Stimulated activated CD4-positive, alpha-beta T cell treated with anti-CD3 and anti-CD28 coated beads, Interleukin-4, amount 100 ng/mL, for 4 hours (primary cell): ENCODE data around the gene SCLT1.

Experiments
- DNase-seq, 2 experiments: peaks; one replicate each; pipeline ENCODE4 v3.0.0-alpha.2; 2020

SCLT1 gene

DNA sequence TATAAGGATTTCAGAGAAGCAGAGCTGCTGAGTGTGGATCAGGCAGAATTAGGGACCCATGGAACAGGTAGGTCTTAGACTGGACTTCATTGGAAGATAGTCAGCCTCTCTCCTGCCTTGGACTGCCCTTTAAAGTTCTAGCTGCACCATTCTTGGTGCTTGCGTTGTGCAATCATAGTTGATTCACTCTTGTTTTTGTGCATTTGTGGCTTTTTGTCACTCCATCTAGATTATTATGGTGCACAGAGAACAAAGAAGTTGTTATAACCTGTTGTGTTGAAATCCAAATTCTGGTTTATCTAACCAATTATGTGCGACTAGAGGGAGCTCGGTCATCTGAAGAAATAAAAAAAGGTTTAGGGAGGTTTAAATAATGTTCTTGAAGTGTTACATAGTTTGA is 224.6 kb downstream of the SCLT1 start:
- no peak for DNase-seq

DNA sequence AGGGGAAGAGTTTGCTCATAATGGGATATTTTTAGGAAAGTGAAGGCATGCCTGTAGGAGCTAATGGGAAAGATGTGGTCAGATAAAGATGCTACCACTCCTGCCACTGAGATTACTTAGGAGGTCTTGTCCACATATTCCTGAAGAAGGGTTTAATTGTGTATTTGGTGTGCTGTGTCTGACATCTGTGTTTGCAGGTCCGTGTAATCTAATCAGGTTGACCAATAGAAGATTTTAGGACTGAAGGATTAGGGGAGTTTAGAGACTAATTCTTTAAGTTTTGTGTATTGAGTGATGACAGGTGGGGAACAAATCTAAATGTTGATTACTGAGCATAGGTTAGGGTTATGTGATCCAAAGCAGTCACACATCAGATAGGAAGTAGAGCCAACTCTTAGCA is 226.6 kb downstream of the SCLT1 start:
- DNase-seq: no peak

DNA sequence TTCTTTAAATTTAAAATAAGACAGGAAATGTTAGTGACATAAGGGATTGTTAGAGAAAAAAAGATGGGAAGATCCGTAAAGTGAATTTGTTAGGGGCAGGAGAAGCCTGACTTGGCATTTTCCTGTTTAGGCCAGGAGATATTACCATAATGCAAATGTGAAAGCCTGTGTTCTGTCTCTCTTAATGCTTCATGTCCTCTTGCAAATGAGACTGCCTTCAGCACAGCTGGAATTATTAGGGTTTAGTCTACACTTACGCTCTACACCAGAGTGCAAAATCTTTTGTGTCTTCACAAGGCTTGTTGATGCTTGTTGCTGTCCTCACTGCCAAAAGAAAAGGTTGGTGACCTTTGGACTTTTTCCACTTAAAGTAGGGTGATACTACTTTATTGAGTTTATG is 227.1 kb downstream of the SCLT1 start:
- no peak for DNase-seq

DNA sequence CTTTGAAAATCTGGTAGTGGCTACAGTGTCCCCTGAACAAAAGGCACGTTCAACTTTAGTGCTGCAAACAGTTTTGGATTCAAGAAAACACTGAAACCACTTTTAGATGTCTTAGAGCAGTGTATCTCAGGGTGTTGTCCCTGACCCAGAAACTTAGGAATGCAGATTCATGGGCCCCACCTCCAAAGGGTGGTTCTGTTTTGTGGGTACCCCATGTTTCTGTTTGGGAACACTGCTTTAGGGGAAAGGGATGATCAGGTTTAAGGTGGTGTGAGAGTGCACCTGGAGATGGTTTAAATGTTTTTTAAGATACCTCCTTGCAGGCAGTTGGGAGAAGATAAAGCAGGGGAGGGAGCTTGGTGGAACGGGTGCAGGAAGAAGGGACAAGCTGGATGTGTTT is 228.2 kb downstream of the SCLT1 start:
- DNase-seq: no peak

DNA sequence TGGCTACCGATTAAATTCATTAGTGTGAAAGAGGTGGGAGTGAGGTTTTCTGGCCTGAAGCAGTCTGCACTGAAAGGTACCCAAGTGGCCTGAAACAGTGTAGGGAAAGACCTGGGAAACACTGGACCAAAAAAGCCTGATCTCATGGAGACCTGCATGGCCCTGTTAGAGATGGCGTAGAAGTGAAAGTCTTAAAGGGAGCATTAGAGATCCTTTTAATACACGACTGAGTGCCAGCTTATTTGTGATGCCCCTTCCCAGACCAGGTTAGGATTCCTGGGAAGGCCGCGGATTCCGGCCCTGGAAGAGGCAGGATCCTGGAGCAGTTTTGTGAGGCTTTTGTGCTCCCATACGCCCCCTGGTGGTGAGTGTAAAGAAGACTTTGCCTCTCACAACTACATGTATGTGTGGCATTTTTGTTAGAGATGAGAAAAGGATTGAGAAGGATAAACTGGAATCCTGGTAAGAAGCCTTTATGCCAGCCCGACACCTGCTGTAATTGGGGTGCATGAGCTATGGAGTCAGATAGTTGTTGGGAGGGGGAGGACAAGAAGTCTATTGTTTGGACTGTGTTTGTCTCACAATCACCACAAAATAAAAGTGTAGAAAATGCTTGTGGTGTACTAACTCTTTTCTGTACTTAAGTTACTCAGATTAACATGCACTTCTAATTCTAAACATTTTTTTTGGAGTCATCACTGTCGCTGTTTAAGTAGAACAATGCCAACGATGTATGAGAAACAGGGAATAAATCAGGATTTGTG is 229.8 kb downstream of the SCLT1 start:
- DNase-seq: peak; percentile 43 to 59

DNA sequence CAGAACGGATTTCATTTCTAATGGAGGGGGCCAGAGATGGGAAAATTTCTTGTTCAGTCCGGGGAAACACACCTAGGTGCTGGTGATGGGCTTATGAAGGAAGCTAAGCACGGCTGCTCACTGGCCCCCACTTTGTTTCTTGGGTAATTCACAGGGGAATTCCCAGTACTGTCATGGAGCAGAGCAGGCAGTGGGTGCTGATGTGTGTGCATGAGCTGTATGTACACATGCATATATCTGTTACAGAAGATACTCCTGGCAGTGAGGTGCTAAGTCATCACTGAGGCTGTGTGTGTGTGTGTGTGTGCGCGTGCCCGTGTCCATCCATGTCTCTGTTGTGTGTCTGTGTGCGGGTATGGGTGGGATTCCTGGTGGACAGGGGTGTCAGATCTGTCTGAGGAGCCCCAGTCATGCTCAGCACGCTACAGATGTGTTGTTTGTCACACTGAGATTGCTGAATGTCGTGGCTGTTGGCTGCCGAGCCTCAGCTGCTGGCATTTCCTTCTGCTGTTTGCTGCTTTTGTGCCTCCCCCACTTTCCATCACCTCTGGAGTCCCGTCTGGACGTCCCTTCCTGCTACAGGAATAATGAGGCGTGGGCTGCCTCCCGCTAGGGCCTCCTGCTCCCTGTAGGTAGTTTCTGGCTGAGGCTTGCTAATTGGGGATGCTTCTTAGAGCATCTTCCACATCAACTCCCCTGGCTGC is 230.6 kb downstream of the SCLT1 start:
- DNase-seq: peak; percentile 31 to 69

DNA sequence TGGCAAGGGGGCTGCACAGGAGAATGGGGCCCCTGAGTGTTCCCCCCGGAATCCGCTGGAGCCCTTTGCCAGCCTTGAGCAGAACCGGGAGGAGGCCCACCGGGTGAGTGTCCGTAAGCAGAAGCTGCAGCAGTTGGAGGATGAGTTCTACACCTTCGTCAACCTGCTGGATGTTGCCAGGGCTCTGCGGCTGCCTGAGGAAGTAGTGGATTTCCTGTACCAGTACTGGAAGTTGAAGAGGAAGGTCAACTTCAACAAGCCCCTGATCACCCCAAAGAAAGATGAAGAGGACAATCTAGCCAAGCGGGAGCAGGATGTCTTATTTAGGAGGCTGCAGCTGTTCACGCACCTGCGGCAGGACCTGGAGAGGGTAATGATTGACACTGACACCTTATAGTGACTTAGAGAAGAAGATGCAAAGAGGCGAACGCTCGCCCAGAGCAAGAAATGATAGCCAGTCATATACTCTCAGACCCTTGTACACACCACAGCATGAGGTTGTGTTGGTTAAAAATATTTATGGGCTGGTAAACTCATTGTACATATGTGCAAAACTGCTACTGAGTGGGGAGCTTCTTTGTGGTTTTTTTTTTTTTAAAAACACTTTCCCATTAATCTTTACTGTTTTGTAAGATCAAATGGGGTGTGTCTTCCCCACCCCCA is 231.4 kb downstream of the SCLT1 start:
- no peak for DNase-seq

DNA sequence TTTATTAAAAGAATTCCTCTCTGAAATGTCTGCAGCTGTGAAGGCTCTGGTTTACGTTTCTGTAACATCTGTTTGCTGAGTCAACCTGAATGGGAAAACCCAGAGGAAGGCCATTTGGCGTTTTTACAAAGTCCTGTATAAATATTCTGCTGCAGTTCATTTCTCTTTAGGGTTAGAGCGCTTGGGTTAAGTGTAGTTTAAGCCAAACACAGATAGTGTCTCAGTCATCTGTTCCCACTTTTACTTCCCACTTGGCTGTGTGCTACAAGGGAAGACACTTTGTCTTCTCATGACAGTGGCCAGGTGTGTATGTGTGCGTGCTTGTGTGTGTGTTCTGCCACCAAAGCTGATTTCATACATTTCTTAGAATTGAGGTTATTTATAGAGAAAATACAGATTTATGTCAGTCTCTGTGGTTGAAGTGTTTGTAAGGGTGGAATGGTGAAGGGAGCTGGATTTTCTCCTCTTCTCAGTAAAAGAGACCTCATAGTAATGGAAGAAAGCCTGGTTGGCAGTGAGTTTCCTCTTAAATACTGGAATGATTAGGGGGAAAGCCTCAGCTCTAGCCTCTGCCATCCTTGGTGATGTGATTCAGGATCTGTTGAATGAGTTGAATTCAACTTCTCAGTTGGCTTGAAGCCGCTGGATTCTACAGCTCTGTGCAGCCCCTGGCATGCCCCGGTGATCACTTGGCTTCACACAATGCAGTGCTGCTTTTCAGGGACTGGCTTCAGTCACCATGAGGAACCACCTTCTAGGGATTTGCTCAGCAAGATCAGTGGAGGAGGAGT is 233.3 kb downstream of the SCLT1 start:
- no peak for DNase-seq

DNA sequence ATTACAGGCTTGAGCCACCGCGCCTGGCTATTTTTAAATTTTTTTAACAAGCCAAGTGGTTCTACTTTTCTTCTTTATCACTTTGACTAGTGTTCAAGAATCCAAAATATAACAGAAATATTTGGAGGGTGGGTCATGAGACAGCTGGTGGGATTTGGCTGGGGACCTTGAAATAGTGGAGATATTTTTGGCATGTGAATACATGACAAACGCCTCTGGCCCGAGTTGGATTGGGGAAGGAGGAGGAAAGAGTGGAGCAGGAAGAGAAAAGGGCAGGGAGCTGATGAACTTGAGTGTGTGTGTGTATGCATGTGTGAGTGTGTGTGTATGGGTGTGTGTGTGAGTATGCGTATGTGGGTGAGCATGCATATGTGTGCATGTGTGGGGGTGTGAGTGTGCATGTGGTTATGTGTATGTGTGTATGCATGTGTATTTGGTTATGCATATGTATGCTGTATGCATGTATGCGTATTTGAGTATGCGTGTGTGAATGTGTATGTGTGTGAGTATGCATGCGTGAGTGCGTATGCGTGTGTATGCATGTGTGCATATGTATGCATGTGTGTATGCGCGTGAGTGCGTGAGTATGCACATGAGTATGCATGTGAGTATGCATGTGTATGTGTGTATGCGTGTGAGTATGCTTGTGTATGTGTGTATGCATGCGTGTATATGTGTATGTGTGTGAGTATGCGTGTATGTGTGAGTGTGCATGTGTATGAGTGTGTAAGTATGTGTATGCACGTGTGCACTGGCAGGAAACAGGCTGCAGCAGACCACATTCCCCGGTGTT is 234.3 kb downstream of the SCLT1 start:
- no peak for DNase-seq

DNA sequence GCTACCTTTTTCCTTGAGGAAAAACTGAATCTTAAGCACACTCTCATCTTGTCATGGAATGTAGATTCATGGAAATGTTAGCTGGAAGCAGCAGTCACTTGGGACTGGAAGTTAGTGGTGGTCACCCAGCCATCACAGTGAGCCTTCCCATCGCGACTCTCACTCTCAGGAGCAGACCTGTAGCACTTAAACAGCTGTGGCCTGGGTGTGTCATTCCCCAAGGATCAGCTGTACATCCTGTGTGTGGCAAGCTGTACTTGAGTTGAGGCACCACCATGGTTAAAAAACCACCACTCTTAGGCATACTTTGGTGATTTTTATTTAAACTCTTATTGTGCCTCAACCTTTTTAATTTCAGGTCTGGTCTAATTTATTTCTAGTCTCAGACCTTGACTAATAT is 237.1 kb downstream of the SCLT1 start:
- no peak for DNase-seq

DNA sequence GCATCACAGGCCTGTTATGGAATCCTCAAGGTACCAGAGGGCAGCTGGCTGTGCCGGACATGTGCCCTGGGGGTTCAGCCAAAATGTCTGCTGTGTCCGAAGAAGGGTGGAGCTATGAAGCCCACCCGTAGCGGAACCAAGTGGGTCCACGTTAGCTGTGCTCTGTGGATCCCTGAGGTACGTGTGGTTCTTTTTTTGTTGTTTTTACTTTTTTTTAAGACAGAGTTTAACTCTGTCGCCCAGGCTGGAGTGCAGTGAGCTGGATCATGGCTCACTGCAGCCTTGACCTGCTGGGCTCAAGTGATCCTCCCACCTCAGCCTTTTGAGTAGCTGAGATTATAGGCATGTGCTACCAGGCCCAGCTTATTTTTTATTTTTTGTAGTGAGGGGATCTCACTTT is 237.7 kb downstream of the SCLT1 start:
- DNase-seq: no peak

DNA sequence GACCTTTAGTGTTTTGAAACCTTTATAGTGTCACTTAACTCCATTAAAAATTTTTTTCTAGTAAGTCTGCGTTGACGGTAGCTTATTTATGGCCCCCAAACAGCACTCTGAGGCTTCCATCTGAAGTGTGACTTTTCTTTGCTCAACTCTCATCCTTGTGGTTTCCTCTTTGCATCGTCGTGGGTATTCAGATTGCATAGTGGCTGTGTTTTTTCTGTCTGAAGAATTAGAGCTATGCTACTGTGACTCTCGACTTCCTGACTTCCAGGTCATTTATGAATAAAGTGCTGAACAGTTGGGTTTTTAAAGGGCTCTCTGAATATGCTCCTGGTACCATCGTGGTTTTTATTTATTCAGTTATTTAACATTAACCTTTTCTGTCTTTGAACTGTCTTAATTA is 238.9 kb downstream of the SCLT1 start:
- DNase-seq: no peak

DNA sequence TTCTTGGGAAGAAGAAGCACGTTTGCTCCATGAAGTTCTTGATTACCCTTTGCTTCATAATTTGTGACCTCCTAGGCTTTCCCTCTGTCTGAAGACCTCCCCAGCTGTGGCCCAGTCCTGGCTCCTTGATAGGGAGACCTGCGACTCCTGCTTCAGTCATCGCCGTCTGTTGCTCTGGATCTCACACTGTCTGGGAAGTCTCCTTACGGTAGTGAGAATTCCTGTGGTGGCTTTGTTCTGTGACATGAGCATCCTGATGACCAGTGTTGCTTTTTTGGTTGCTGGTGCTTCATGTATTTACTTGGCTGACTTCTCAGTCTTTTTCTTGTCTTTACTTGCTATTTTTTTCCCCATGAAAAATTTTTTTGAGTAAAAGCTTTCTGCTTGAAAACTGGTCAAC is 239.6 kb downstream of the SCLT1 start:
- DNase-seq: no peak

DNA sequence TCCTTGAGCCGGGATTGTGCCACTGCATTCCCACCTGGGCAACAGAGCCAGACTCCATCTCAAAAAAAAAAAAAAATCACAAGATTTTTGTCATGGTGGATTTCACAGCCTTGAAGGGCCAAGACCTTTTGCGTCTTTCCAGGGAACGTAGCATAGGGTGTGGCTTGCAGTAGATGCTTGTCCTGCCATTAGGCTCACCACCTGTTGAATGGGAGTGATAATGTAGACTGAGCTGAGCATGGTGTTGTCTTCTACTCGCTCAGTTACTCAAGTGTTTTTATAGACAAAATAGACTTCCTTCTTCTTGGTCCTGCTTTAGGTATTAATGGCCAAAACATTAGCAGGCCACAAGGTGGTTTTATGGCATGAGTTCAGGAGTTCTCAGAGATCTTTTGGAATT is 243.1 kb downstream of the SCLT1 start:
- DNase-seq: no peak

DNA sequence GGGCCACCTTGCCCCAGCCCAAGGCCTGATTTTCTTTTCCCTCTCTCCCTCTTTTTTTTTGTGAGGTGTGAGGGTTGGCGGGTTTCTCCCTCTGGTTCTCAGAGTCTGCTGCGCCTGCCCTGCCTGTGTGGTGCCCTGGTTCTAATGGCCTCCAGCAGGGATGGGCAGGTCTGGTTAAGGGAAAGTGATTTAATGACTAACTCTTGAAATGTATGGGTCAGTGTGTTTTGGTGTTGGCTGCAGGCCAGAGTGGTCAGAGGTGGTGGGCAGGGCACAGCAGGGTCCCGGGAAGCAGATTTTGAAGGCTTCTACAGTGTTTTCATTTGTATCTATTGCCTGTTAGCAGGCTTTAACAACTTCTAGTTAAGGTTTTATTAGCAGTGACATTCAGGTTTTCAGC is 244.9 kb downstream of the SCLT1 start:
- DNase-seq: no peak

DNA sequence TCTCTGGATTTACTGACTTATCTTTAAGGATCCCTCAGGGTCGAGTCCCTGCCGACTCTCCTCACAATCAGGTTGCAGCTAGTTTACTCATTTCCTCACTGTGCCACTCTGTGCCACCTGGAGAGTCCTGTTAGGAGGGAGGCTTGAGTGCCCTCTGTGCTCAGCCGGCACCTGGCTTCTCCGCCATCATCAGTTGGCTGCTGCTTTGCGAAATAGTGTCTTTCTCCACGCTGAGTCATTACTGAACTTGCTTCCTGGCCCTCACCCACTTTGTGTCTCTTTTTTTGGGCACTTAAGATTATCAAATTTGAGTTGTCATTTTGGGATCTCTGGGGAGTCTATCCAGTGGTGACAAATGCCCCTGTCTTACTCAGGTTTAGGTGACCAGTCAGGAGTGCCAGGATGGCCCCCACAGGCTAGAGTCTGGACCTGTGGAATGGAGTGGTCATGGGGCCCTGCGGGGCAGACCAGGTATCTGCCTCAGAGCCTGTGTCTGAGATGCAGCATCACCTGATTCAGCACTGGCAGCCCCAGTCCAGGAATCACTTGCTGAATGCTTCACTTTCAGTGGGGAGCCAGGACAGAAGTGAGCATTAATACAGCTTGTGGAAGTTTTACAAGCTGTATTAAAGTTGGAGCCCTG is 246.1 kb downstream of the SCLT1 start:
- DNase-seq: no peak

DNA sequence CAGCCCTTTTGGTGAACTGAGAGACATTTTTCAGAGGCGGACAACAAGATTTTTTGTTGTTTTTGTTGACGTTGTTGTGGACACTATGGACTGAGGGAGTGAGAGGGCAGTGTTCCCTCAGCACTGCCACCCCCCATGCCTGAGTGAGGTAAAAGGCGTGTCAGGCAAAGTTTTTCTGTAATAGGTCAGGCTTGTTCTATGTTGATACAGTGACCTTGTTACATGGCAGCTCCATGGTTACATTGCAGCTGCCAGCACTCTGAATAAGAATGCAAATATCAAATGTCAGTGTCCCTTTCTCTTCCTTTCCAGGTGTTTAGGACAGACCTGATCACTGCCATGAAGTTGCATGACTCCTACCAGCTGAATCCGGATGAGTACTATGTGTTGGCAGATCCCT is 247.3 kb downstream of the SCLT1 start:
- DNase-seq: no peak

DNA sequence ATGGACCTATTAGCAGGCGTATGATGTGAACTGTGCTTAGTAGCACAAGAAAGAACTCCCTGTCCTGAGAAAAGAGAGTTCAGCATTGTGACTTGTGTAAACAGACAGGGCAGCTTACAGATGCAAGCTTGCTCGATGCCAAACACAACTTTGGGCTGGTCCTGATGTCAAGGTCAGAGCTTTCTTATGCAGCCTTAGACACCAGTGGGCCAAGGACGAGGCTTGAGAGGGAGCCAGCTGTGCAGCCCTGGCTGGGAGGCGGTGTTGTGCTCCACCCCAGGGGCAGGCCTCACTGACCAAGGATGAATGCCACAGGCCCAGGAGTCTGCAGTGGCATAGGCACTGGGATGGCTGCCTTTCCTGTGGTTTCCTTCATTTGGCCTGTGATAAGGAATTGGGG is 248.4 kb downstream of the SCLT1 start:
- no peak for DNase-seq

DNA sequence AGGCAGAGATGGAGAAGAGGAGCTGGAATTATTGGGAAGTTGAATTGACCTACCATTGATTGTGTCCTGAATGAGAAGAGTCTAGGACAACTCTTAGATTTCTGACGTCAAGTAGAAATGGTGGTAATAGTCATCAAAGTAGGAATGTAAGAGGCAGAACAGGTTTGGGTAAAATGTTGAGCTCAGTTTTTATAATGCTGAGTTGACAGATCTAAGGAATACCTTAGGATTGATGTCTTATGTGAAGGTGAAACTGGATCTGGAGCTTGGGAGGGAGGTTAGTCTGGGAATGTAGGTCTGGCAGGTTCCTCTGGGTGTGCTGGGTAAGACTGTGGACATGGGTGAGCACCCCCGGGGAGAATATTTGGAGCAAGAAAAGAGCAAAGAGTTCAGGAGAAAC is 251.9 kb downstream of the SCLT1 start:
- no peak for DNase-seq

DNA sequence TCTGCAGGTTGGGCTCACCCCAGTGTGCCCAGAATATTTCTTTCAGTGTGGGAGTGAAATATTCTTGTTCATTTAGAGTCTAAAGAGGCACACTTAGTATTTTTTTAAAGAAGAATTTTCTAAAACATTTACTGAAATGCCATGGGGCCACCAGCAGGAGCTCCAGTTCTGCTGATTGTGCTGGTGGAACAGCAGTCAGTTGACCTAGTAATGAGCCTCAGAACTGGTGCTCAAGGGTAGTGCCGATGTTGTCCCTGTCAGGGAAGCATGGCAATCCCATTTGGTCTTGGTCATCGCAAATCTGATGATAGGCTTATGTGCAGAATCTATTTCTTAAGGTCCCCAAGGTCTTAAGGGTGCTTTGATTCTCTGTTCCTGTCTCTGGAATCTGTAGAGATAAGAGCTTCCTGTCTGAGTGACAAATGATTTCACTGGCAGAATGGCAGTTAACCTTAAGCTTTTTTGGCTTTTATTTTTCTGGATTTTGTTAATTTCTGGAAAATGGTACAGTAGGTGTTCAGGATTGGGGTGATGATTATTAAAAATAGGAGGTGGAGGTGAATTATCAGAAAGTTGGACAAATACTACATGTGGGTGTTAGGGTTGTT is 252.5 kb downstream of the SCLT1 start:
- DNase-seq: no peak

DNA sequence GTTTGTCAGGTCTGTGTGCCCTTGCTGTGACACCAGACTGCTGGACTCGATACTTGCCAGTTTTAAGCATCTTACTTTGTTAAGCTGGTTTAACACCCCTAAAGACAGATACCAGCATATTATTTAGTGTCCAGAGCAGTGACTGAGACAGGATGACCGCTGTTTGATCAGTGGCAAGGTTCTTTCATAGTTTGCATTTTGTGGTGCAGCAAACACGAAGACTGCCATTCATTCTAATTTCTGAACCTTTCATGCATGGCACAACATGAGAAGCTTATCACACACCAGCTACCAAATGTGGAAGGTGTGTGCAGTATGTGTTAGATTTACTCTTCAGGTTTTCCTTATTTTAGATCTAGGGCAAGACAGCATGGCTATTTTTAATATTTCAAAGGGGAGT is 255.7 kb downstream of the SCLT1 start:
- no peak for DNase-seq

DNA sequence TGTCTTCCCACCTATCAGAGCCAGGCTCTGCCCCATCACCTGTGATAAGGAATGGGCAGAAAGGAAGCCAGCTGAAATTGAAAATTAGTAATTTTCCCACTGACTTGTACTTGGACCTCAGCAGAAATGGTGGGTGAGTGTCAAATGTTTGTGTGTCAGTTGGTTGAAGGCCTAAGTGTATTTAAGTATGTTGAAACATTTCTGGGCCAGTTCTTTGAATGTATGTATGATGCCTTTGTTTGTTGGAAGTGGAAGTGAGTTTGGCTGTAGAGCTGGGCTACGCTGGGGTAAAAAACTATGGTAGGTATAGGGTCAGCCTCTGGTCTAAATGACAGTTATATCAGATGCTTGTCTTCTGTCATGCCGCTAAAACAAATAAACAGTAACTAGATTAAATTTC is 256.1 kb downstream of the SCLT1 start:
- no peak for DNase-seq
